COLO829 (cell line): ENCODE results near the gene SLC6A3.

Experiments
- DNase-seq: peaks from one replicate; pipeline ENCODE4 v3.0.0; 2012; ENCODE audit warnings: low spot score

Gene SLC6A3

GRCh38 chr5:1345876-1346626 is 99.2 kb downstream of the SLC6A3 start:
- DNase-seq: no peak

- peak; percentile 72 for DNase-seq
Measured at GRCh38 chr5:1344975-1345838, 100.0 kb downstream of the SLC6A3 start, which contains the start of gene CLPTM1L. TSS of gene CLPTM1L (minus strand) at chr5:1345099. CDS start at chr5:1344841, 258 bp downstream.

DNA sequence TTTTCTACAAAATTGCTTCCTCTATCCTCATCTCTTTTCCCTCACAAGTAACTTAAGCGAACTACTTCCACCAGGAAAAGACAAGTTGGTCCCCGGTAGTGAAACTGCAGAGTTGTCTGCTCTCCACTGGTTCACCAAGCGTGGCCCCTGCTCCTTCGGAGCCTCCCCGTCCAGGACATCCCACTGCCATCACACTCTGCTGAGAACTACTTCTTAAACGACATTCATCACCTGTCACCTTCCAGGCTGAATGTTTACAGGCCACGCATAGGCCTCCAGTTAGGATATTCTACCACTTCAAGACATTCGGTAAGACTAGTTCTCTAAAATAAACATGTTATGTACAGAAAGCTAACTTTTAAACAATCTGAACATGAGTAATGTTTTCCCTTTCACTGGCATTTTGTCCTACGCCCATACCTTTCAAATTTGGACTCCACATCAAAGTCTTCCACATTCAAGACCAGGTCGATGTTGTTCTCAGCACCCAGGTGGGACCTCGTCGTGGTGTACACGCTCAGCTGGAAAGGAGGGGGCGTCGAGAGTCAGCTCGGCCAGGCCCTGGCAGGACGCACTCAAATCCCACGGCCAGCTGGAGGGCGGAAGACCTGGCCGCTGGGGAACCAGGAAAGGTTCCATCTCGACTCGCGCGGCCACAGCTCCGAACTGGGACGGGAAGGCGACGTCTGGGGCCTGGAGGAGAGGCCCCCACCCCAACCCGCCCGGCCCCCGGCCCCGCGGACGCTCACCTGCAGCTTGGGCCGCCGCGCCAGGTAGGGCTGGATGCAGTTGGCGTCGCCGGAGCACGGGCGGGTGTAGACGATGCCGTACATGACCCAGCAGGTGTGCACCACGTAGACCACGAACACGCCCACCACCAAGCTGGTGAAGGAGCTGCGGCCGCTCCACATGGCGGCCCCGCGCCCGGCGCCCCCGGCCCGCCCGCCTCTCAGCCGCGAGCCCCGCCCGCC is 101.0 kb downstream of the SLC6A3 start:
- DNase-seq: no peak

- no peak for DNase-seq
Measured at GRCh38 chr5:1343315-1343751, 101.9 kb downstream of the SLC6A3 start.
